ENCODE results near the gene SP9. TPM values are rescaled to one million over a fixed set of nuclear protein-coding genes. Genes with fewer than 3 reads are reported as not detected.

The SP9 gene
- total and polyA plus RNA-seq, 9 donors = not detected

GRCh38 chr2:174376967-174377366, 42.2 kb downstream of the SP9 start:
- Histone ChIP-seq H3K27ac (no peak overlapping the region), H3K36me3 (no peaks in the 10 kb centered on the region), H3K4me1 (ENCODE audit: insufficient read depth) (no peaks in the 10 kb centered on the region), H3K9me3 (no peaks in the 10 kb centered on the region), H3K4me3 (no peak overlapping the region), H3K27me3 (no peaks in the 10 kb centered on the region)
- DNase-seq = no peak
- 79 to 83% (median 80%) methylated on average over 2 of the region's 2 CpGs for WGBS, 3 donors
- intact Hi-C loops (cut with DNase I) = no loop called here
- TF ChIP-seq EP300 (IDR thresholded peaks at IDR 0.05) (no peak), CTCF (IDR thresholded peaks at IDR 0.05) (no peak), POLR2A (IDR thresholded peaks at IDR 0.05) (no peak)

- 83 to 92% (median 86%) methylated on average over 1 of the region's 1 CpG for WGBS, 3 donors
- DNase-seq = no peak
- no peak for TF ChIP-seq POLR2A (IDR thresholded peaks at IDR 0.05)
- no peak for TF ChIP-seq CTCF (IDR thresholded peaks at IDR 0.05)
- TF ChIP-seq EP300 (IDR thresholded peaks at IDR 0.05) = no peak
- Histone ChIP-seq H3K27ac (no peak overlapping the region), H3K4me1 (ENCODE audit: insufficient read depth) (no peaks in the 10 kb centered on the region), H3K9me3 (no peaks in the 10 kb centered on the region), H3K4me3 (no peak overlapping the region), H3K27me3 (no peaks in the 10 kb centered on the region), H3K36me3 (no peaks in the 10 kb centered on the region)
- intact Hi-C loops (cut with DNase I) = no loop called here
Observed at GRCh38 chr2:174383796-174384195, 49.0 kb downstream of the SP9 start.

DNA sequence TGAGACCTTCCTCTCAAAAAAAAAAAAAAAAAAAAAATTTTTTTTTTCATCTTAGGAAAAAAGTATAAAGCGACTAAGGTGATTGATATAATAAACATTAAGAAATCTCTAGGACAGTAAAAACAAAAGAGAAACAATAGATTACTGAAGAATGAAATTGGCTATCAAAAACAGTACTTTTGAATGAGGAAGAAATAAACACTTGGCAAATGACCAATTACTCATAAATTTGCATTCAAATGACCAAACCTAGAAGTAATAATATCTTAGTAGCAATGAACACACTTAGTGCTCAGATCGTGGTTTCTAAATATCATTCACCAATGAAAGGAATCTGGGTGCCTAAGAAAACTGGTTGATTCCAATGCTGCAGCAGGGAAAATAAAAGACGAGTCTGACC, 50.4 kb downstream of the SP9 start:
- Histone ChIP-seq H3K36me3 (no peaks in the 10 kb centered on the region), H3K9me3 (no peaks in the 10 kb centered on the region), H3K27me3 (no peaks in the 10 kb centered on the region), H3K27ac (no peak overlapping the region), H3K4me3 (no peak overlapping the region), H3K4me1 (ENCODE audit: insufficient read depth) (no peaks in the 10 kb centered on the region)
- no peak for DNase-seq
- intact Hi-C loops (cut with DNase I) = no loop called here
- no peak for TF ChIP-seq EP300 (IDR thresholded peaks at IDR 0.05)
- no peak for TF ChIP-seq POLR2A (IDR thresholded peaks at IDR 0.05)
- WGBS, 3 donors = 90 to 95% (median 90%) methylated on average over 3 of the region's 3 CpGs

Other genes starting within 250 kb of the SP9 start
- 10 to 100 TPM; 25.6 to 54.3 (median 44.4) TPM for gene OLA1, start 86.4 kb upstream of the SP9 start, total RNA-seq
- gene OLA1, start 86.4 kb upstream of the SP9 start, polyA plus RNA-seq = 100 to 1,000 TPM in 1 of 2 donors, 10 to 100 TPM in 1; 46.1 to 127 TPM
- 10 to 100 TPM in 6 of 7 donors, 1 to 10 TPM in 1; 8.8 to 23.5 (median 16.5) TPM for gene SCRN3, start 60.8 kb downstream of the SP9 start, total RNA-seq
- gene SCRN3, start 60.8 kb downstream of the SP9 start, polyA plus RNA-seq = 10 to 100 TPM in 1 of 2 donors, 1 to 10 TPM in 1; 9.7 to 21.1 TPM
- gene GPR155, start 152.1 kb downstream of the SP9 start, total RNA-seq = 1 to 10 TPM; 2.5 to 5.4 (median 3.9) TPM
- gene GPR155, start 152.1 kb downstream of the SP9 start, polyA plus RNA-seq = 1 to 10 TPM; 1.9 to 7.2 TPM

Data from ovary (tissue), 9 donors.